DND-41 (cell line): ENCODE results near the gene TMED10.

Experiments used
- EZH2 ChIP-seq: IDR thresholded peaks from 3 replicates; pipeline ENCODE4 v1.6.1; 2012; ENCODE audit warnings: borderline replicate concordance, low read depth, mild to moderate bottlenecking, moderate library complexity, low read length, inconsistent platforms; ENCODE audit not compliant: severe bottlenecking
- TF ChIP-seq, protein P1 (sequence below): IDR thresholded peaks from 2 replicates; pipeline ENCODE4 v1.5.1; 2012; ENCODE audit warnings: borderline replicate concordance, low read length, moderate library complexity, mild to moderate bottlenecking; ENCODE audit not compliant: poor library complexity, severe bottlenecking; ENCODE audit errors: extremely low read depth

DNA sequence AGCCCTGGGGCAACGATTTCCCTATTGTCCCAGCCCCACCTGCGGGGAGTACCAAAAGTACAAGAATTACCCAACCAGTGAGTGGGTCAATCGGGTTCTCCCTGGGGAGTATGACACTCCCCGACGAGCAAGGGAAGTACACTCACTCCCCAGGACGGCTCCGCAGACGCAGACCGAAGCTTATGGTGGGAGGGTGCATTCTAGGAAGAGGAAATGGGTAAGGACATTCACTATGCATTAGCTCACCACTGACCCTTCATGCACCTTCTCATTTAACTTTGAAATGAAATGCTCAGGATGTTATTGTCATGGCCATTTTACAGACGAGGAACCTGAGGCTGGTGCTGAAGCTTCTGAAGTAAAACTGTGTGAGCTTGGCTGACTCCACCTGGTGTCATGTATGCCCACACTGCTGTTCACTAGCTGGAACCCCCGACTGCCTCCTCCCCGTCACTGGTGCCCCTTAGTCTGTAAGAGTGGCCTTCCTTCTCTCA, 45.8 kb upstream of the TMED10 start:
- TF ChIP-seq, protein P1, sequence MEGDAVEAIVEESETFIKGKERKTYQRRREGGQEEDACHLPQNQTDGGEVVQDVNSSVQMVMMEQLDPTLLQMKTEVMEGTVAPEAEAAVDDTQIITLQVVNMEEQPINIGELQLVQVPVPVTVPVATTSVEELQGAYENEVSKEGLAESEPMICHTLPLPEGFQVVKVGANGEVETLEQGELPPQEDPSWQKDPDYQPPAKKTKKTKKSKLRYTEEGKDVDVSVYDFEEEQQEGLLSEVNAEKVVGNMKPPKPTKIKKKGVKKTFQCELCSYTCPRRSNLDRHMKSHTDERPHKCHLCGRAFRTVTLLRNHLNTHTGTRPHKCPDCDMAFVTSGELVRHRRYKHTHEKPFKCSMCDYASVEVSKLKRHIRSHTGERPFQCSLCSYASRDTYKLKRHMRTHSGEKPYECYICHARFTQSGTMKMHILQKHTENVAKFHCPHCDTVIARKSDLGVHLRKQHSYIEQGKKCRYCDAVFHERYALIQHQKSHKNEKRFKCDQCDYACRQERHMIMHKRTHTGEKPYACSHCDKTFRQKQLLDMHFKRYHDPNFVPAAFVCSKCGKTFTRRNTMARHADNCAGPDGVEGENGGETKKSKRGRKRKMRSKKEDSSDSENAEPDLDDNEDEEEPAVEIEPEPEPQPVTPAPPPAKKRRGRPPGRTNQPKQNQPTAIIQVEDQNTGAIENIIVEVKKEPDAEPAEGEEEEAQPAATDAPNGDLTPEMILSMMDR = no peak
- no peak for TF ChIP-seq EZH2
